Measurements from ENCODE around the gene SLC39A12.
"Not testable (repeated sequence)": the region's sequence is repeated elsewhere in the genome, so short reads cannot be mapped to it uniquely, and the experiment has no call there.

The SLC39A12 gene

DNA sequence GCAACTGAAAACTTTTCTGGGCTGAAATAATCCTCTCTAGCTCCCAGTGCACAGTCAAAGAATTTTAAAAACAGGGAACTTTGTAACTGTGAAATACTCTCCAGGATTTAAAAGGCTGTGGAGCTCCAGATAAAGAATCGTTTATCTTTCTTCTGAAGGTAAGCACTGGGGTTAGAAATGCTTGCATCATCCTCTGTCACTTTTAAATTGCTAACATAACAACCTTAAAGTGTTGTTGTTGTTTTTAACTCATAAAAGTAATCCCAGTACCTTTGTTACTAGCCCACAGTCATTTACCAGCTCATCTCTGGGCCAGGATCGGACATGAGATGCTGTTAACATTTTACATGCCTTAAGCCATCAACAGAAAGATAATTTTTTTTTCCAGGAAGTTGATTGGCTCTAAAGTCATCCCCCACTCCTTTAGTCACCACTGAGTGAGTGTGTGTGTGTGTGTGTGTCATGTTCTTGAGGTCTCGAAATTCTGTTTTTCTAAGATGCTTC, at the start of gene SLC39A12:
SLC39A12 (plus strand) TSS at position 51 of the 504 bp plus-strand sequence. CDS start 1,359 bp downstream, outside the sequence.
- no peak for DNase-seq (ENCODE audit: low read depth in 2 of 2)

GRCh38 chr10:17904564-17904963, 47.2 kb upstream of the SLC39A12 start:
- no peak for DNase-seq (ENCODE audit: low read depth in 2 of 2)

- DNase-seq (ENCODE audit: low read depth in 2 of 2): no peak
Measured at GRCh38 chr10:17905491-17905890, 46.2 kb upstream of the SLC39A12 start.

- DNase-seq (ENCODE audit: low read depth in 2 of 2): no peak
Measured at GRCh38 chr10:17906002-17906401, 45.7 kb upstream of the SLC39A12 start.

GRCh38 chr10:17907641-17908040, 44.1 kb upstream of the SLC39A12 start:
- DNase-seq (ENCODE audit: low read depth in 2 of 2): no peak

- DNase-seq (ENCODE audit: low read depth in 2 of 2): no peak
Measured at GRCh38 chr10:17910125-17910789, 41.5 kb upstream of the SLC39A12 start.

- DNase-seq (ENCODE audit: low read depth in 2 of 2): no peak
Measured at GRCh38 chr10:17912754-17913153, 39.0 kb upstream of the SLC39A12 start.

DNA sequence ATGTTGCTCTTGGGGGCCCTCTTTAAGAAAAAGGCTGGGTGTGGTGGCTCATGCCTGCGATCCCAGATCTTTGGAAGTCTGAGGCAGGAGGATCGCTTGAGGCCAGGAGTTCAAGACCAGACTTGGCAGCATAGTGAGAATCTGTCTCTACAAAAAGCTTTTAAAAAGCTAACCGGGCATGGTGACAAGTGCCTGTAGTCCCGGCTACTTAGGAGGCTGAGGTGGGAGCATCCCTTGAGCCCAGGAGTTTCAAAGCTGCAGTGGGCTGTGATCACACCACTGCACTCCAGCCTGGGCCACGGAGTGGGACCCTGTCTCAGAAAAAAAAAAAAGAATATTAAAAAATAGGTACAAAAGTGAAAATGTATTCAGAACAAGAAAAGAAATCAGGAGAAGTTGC, 38.1 kb upstream of the SLC39A12 start:
- no peak for DNase-seq (ENCODE audit: low read depth in 2 of 2)

DNA sequence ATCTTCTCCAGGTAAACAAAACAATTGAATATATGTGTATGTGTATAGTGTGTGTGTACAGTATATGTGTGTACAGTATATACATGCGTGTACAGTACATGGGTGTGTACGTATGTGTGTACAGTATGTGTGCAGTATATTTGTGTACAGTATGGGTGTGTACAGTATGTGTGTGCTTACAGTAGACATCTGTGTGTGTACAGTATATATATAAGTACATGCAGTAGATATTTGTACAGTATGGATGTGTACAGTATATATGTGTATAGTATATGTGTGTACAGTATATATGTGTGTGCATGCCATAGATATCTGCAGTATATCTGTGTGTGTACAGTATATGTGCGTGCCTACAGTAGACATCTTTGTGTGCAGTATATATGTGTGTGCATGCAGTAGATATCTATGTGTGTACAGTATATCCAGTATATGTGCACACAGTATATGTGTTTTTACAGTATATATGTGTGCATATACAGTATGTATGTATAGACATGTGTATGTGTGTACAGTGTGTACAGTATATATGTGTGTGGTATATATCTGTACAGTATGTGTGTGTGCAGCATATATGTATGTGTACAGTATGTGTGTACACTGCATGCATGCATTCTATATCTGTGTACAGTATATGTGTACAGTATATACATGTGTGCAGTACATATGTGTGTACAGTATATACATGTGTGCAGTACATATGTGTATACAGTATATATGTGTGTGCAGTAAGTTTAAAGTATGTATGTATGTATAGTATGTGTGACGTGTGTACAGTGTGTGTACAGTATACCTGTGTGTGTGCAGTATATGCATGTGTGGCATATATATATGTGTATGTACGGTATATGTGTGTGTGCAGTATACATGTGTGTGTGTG, 37.3 kb upstream of the SLC39A12 start:
- DNase-seq (ENCODE audit: low read depth in 2 of 2): no peak

GRCh38 chr10:17915181-17915580, 36.5 kb upstream of the SLC39A12 start:
- no peak for DNase-seq (ENCODE audit: low read depth in 2 of 2)

DNA sequence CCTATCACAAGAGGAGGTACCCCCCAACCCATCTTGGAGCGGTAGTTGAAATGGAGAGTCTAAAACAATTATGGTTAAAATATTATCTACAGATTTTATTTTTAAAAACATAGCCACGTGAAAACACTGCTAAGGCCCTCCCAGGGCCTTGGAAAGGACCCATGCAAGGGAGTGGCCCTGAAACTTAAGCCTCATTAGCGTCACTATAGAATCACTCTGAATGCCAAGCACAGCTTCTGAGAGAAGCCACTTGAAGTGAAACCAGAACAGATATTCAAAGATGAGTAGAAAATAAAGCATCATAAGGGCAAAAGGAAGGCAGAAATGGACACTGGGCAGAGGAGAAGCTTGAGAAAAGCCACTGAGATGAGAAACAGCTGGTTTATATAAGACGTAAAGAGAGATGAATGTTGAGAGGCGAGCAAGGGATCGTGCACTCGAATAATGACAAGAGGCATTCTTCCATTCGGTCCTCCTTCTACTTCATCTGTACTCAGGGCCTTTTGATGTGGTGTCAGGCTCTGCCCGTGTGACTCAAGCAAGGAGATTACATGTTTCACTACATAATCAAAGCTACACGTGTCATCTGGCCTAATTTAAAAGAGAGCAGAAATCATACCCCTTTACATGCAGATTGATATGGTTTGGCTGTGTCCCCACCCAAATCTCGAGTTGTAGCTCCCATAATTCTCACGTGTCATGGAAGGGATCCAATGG, 33.4 kb upstream of the SLC39A12 start:
- no peak for DNase-seq (ENCODE audit: low read depth in 2 of 2)

GRCh38 chr10:17921378-17921777, 30.3 kb upstream of the SLC39A12 start:
- no peak for DNase-seq (ENCODE audit: low read depth in 2 of 2)

DNA sequence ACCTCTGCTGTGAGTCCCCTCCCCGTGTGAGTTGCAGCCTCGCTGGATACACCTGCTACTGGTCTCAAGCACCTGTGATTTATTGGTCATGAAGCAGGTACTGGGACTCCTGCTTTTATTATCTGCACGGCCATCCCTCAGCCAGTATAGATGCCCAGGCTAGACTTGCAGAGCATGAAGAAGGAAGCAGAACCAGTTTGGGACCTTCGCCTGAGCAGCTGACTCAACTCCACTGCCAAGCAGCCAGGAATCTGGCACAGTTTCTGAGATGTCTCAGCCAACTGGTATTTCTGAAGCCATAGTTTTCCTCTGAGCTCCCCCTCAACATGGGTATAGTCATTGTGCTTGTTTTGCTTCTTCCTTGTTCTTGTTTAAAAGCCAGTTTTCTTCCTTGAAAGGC, 28.0 kb upstream of the SLC39A12 start:
- no peak for DNase-seq (ENCODE audit: low read depth in 2 of 2)

- no peak for DNase-seq (ENCODE audit: low read depth in 2 of 2)
Measured at GRCh38 chr10:17943033-17943745, 8.5 kb upstream of the SLC39A12 start.

DNA sequence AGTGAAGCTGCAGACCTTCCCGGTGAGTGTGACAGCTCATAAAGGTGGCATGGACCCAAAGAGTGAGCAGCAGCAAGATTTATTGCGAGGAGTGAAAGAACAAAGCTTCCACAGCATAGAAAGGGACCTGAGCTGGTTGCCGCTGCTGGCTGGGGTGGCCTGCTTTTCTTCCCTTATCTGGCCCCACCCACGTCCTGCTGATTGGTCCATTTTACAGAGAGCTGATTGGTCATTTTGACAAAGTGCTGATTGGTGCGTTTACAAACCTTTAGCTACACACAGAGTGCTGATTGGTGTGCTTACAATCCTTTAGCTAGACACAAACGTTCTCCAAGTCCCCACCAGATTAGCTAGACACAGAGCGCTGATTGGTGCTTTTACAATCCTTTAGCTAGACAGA, 1.4 kb upstream of the SLC39A12 start:
- DNase-seq (ENCODE audit: low read depth in 2 of 2): not testable (repeated sequence)

DNA sequence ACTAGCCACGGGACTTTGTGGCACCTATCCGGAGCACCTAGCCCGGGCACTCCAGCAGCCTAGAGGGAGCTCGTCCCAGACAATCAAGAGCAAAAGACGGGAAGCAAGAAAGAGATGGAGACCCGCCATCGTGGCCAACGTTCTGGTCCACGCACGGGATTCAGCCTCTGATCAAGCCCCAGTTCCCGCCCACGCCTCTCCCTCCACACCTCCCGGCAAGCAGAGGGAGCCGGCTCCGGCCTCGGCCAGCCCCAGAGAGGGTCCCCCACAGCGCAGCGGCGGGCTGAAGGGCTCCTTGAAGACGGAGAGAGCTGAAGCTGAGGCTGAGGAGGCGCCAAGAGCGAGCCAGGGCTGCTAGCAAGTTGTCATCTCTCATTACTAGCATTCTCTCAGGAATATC, 992 bp upstream of the SLC39A12 start:
- no peak for DNase-seq (ENCODE audit: low read depth in 2 of 2)

GRCh38 chr10:17954372-17954771, 2.7 kb downstream of the SLC39A12 start:
- DNase-seq (ENCODE audit: low read depth in 2 of 2): not testable (repeated sequence)

DNA sequence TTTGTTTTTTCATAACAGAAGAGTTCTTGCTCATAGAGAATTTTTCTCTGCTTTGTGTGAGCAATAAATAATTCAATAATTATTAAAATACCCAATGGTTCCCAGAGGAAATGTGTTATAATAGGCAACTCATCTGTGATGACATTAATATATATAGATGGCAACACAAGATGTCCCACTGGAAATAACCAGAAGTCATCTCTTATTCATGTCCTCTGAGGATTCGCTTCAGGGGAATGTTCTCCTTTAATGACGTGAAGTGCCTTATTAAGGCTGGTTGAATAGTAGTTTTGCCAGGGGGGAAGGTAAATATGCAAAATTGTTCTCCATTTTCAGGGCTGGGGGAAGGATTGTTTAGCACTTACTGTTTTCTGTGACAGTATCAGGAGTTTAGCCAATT, 3.1 kb downstream of the SLC39A12 start:
- DNase-seq (ENCODE audit: low read depth in 2 of 2): no peak

- no peak for DNase-seq (ENCODE audit: low read depth in 2 of 2)
Measured at GRCh38 chr10:17958049-17958448, 6.3 kb downstream of the SLC39A12 start.

DNA sequence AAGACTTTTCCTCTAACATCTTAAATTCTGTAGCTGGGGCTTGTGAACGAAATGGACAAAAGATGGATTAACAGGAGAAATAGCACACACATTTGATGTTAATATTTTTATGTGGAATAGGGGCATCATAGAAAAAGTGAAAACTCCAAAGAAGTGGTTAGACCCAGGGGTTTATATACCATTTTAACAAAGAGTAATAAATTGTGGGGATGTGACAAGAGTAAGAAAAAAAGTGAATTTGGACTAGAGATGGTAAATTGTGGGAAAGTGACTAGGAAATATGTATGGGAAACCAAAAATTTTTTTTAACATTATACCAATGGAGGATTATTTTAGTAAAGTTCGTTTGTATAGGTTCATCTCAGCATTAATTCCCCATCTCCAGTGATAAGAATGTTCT, 8.2 kb downstream of the SLC39A12 start:
- no peak for DNase-seq (ENCODE audit: low read depth in 2 of 2)

GRCh38 chr10:17961551-17962422, 10.1 kb downstream of the SLC39A12 start:
- DNase-seq (ENCODE audit: low read depth in 2 of 2): no peak

Data from stimulated activated CD8-positive, alpha-beta memory T cell treated with anti-CD3 and anti-CD28 coated beads, Interleukin-7, amount 100 ng/mL, for 1 hour (primary cell).